GM12873 (cell line): ENCODE data around the gene KAZN.

Source experiments
- CTCF ChIP-seq: IDR thresholded peaks from 2 replicates; pipeline ENCODE4 v1.5.1; 2012; ENCODE audit warnings: low read depth, mild to moderate bottlenecking, moderate library complexity, low read length, control low read depth; ENCODE audit not compliant: insufficient read depth; ENCODE audit errors: missing control alignments

Gene KAZN

GRCh38 chr1:14768582-14769304 is 170.3 kb downstream of the KAZN start:
- TF ChIP-seq CTCF = no peak

- peak; percentile 24 for TF ChIP-seq CTCF
Measured at GRCh38 chr1:14769486-14770274, 171.2 kb downstream of the KAZN start.

GRCh38 chr1:14773396-14774025 is 175.0 kb downstream of the KAZN start:
- TF ChIP-seq CTCF = no peak

- no peak for TF ChIP-seq CTCF
Measured at GRCh38 chr1:14774225-14774624, 175.7 kb downstream of the KAZN start.

GRCh38 chr1:14774988-14775387 is 176.5 kb downstream of the KAZN start:
- TF ChIP-seq CTCF = no peak

- no peak for TF ChIP-seq CTCF
Measured at GRCh38 chr1:14775434-14775833, 176.9 kb downstream of the KAZN start.
